ENCODE data around the gene WNT2.
A peak's percentile ranks its signal among the peaks of the same experiment; 100 is the strongest.

The WNT2 gene

DNA sequence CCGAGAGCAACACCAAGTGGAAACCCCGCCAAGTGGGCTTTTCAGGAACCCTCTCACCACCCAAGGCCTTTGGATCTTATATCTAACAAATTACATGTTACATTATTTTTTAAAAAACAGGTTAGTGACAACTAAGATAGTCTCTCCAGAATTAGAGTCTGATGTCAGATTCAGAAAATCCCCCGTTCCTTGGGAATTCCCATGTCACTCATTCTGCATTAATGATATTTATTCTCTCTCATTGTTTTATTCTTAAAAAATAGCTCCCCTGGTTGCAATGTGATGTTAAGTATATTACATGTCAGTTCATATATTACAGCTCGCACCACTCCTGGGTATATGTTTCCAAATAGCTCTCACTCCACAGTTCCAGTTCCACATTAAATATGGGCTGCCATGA is 81.8 kb downstream of the WNT2 start:
- TF ChIP-seq, protein P1, sequence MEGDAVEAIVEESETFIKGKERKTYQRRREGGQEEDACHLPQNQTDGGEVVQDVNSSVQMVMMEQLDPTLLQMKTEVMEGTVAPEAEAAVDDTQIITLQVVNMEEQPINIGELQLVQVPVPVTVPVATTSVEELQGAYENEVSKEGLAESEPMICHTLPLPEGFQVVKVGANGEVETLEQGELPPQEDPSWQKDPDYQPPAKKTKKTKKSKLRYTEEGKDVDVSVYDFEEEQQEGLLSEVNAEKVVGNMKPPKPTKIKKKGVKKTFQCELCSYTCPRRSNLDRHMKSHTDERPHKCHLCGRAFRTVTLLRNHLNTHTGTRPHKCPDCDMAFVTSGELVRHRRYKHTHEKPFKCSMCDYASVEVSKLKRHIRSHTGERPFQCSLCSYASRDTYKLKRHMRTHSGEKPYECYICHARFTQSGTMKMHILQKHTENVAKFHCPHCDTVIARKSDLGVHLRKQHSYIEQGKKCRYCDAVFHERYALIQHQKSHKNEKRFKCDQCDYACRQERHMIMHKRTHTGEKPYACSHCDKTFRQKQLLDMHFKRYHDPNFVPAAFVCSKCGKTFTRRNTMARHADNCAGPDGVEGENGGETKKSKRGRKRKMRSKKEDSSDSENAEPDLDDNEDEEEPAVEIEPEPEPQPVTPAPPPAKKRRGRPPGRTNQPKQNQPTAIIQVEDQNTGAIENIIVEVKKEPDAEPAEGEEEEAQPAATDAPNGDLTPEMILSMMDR (IDR thresholded peaks at IDR 0.05; ENCODE audit: low read depth, low read length), result no peak
- no peak overlapping the region for H3K4me3 ChIP-seq (replicated peaks in 1 of 2; ENCODE audit: low read depth in 2 of 2, low read length in 2 of 2)
- DNase-seq (ENCODE audit: low read depth in 2 of 2), result no peak

GRCh38 chr7:117238937-117239336 is 83.9 kb downstream of the WNT2 start:
- DNase-seq (ENCODE audit: low read depth in 2 of 2), result no peak
- no peak overlapping the region for H3K4me3 ChIP-seq (replicated peaks in 1 of 2; ENCODE audit: low read depth in 2 of 2, low read length in 2 of 2)
- TF ChIP-seq, protein P1 (IDR thresholded peaks at IDR 0.05; ENCODE audit: low read depth, low read length), result no peak

DNA sequence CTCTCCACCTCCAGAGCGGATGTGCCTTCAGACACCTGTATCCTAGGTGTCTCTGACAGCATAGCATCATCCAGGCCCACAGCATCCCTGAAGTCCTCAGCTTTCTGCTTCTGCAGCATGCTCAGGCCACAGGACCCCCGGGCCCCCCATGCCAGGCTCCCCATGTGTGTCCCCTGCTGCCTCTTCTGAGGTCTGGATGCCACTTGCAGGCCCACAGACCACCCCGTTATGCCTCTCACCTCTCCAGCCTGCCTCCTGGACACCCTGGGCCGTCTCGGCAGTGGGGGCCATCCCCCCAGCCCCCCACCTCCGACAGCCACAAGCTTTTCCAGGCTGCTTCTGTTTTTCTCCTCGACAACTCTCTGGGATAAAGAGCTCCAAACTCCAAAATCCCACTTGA is 84.4 kb downstream of the WNT2 start:
- H3K4me3 ChIP-seq (replicated peaks in 1 of 2; ENCODE audit: low read depth in 2 of 2, low read length in 2 of 2), result no peak overlapping the region
- no peak for DNase-seq (ENCODE audit: low read depth in 2 of 2)
- TF ChIP-seq, protein P1 (IDR thresholded peaks at IDR 0.05; ENCODE audit: low read depth, low read length), result no peak

DNA sequence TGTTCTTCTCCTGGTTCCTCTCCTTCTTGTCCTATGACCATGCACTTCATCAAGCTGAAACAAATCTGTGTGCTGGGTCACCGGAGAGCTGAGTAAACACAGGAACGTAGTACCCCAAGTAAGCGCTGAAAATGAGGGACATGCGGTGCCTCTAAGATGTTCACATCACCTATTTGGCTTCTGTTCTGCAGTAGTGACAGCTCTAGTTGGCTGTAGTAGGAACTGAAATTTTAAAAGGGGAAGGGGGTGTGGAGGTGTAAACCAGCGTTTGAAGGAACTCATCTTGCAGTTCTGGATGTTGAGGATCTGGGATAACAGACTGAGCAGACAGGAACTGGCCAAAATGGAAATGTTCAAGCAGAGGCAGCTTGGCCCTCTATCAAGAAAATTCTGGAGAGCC is 85.2 kb downstream of the WNT2 start:
- TF ChIP-seq, protein P1 (IDR thresholded peaks at IDR 0.05; ENCODE audit: low read depth, low read length), result no peak
- no peak overlapping the region for H3K4me3 ChIP-seq (replicated peaks in 1 of 2; ENCODE audit: low read depth in 2 of 2, low read length in 2 of 2)
- no peak for DNase-seq (ENCODE audit: low read depth in 2 of 2)

DNA sequence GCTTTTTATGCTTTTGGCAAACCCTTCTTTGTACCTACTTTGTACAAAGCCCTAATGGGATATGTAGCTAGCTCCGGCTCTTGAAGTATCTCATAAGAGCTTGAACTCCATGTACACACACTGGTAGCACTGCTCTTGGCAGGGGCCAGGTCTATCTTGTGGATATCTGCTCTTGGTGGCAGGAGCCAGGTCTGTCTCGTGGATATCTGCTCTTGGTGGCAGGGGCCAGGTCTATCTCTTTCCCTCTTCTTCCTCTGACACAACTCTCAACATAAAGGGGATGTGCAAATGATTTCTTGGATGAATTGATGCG is 91.9 kb downstream of the WNT2 start:
- TF ChIP-seq, protein P1 (IDR thresholded peaks at IDR 0.05; ENCODE audit: low read depth, low read length), result no peak
- DNase-seq (ENCODE audit: low read depth in 2 of 2), result no peak
- no peak overlapping the region for H3K4me3 ChIP-seq (replicated peaks in 1 of 2; ENCODE audit: low read depth in 2 of 2, low read length in 2 of 2)

GRCh38 chr7:117230276-117231046 is 92.4 kb downstream of the WNT2 start:
- peak; percentile 46 to 63 for DNase-seq (ENCODE audit: low read depth in 2 of 2)
- H3K4me3 ChIP-seq (replicated peaks in 1 of 2; ENCODE audit: low read depth in 2 of 2, low read length in 2 of 2), result no peak overlapping the region
- TF ChIP-seq, protein P1 (IDR thresholded peaks at IDR 0.05; ENCODE audit: low read depth, low read length), result no peak

- H3K4me3 ChIP-seq (replicated peaks in 1 of 2; ENCODE audit: low read depth in 2 of 2, low read length in 2 of 2), result no peak overlapping the region
- DNase-seq (ENCODE audit: low read depth in 2 of 2), result peak in 1 of 2 donors; percentile 21
- TF ChIP-seq, protein P1 (IDR thresholded peaks at IDR 0.05; ENCODE audit: low read depth, low read length), result no peak
These were observed 93.5 kb downstream of the WNT2 start for GRCh38 chr7:117229350-117229749.

All from cardiac fibroblast (primary cell).